Heart right ventricle (tissue), 16 donors: Measurements from ENCODE around the gene SYNJ2. TPM values are rescaled to one million over a fixed set of nuclear protein-coding genes. Genes with fewer than 3 reads are reported as not detected.

Experiments
- ATAC-seq, 8 donors: fragments of 200-7000 bp; cut with Tn5 transposase; one replicate each; pipeline ENCODE4 v1.9.1; 2020; ENCODE audit warnings: mild to moderate bottlenecking in 8 of 8, moderate library complexity in 8 of 8, moderate number of reproducible peaks in 1 of 8
- DNase-seq, 2 donors: peaks; one replicate each; pipeline ENCODE4 v3.0.0-alpha.2; 2020
- H3K27ac ChIP-seq, 10 donors: fragments of 200-600 bp; sonication (generic) in 2 of 10; one replicate each; pipeline versions ENCODE4 v1.5.0 to v1.8.0; 2020 to 2022; ENCODE audit warnings: mild to moderate bottlenecking in 3 of 10
- H3K27me3 ChIP-seq, 7 donors: fragments of 200-600 bp; one replicate each; pipeline ENCODE4 v1.8.0; 2021 to 2022; ENCODE audit warnings: mild to moderate bottlenecking in 2 of 7
- H3K36me3 ChIP-seq, 9 donors: fragments of 200-600 bp; sonication (generic) in 1 of 9; one replicate each; pipeline versions ENCODE4 v1.5.0 to v1.8.0; 2020 to 2022; ENCODE audit warnings: mild to moderate bottlenecking in 2 of 9
- H3K4me1 ChIP-seq, 9 donors: fragments of 200-600 bp; sonication (generic) in 1 of 9; one replicate each; pipeline versions ENCODE4 v1.5.0 to v1.8.0; 2020 to 2022; ENCODE audit warnings: mild to moderate bottlenecking in 4 of 9
- H3K4me3 ChIP-seq, 10 donors: fragments of 200-600 bp; sonication (generic) in 2 of 10; one replicate each; pipeline versions ENCODE4 v1.5.0 to v1.8.0; 2020 to 2022; ENCODE audit warnings: mild to moderate bottlenecking in 7 of 10, moderate library complexity in 2 of 10
- H3K9me3 ChIP-seq, 11 donors: fragments of 200-600 bp in 10 of 11; sonication (generic) in 2 of 11; one replicate each; pipeline versions ENCODE4 v1.5.0 to v1.8.0; 2013 to 2022; ENCODE audit warnings: mild to moderate bottlenecking in 2 of 11, control low read depth in 1 of 11, moderate library complexity in 1 of 11
- CTCF ChIP-seq, 9 donors: fragments of 200-600 bp; sonication (generic) in 2 of 9; IDR thresholded peaks; one replicate each; pipeline versions ENCODE4 v1.5.0 to v1.8.0; 2021 to 2022; ENCODE audit warnings: antibody characterized with exemption in 9 of 9, mild to moderate bottlenecking in 5 of 9, moderate library complexity in 1 of 9
- WGBS, 2 donors: extraction: QIAGEN DNeasy Blood & Tissue Kit; methylation state at CpG; one replicate each; pipeline ENCODE4 v1.1.7; 2013; ENCODE audit warnings: inconsistent platforms in 1 of 2; 5-methylcytosine and 5-hydroxymethylcytosine counted together
- intact Hi-C, 10 donors: fragments of 100-400 bp; cut with DNase I; formaldehyde crosslinking; loops; one replicate each; pipeline versions ENCODE4 v1.11.1 to v1.14.2; 2022
- polyA plus RNA-seq, 2 donors: library from polyadenylated mRNA; stranded (reverse); fragments of 200-250 nt; gene quantifications; one replicate each; pipeline ENCODE4 v1.2.3, GENCODE V29; 2013
- total RNA-seq, 10 donors: library from RNA; stranded (reverse); fragmentation: NEBNext Ultra II Directional in 3 of 10; extraction: Animal tissue kit (Norgen Biotek cat#: 25700) in 3 of 10; gene quantifications; one replicate each; pipeline versions ENCODE4 v1.2.1 to v1.2.4, GENCODE V29; 2021 to 2023
- donor health status: Arrhythmogenic right ventricular cardiomyopathy.
- donor health status: ischemic (EF 13 %, LVEDD 7.1; RV severe dilation, severe dysfunction).
- donor health status: healthy with polysubstance abuse.
- donor health status: DM: no; HTN: yes; CAD: no.
- donor health status: DM: no; HTN: no; CAD: no.
- donor health status: ischemic (EF 25% LVEDD 6.9; RV normal size, moderate dysfunction).
- donor health status: ischemic (EF 25% LVEDD 5.7; RV mildly dilated, moderate dysfunction).
- donor health status: healthy.
- donor health status: DM: yes; HTN: yes; CAD: no.
- donor health status: Ischemic cardiomyopathy.
- donor health status: ischemic (EF 35%, LVEDD 5.7; RV mildly dilated, moderate dysfunction).
- donor health status: nonischemic (EF 11% LVEDD 7.7; RV severe dilation, severe dysfunction).
- donor health status: DM: yes; HTN: yes; CAD: no.
- donor health status: PGD.
- donor health status: ischemic (EF 29% LVEDD 5.4; RV normal size, mild dysfunction).
- donor health status: nonischemic (EF 23%, LVEDD 6.1; RV moderate dilation, normal function).

The SYNJ2 gene
- total and polyA plus RNA-seq, 12 donors: 14.0 to 27.8 (median 19.0) TPM

DNA sequence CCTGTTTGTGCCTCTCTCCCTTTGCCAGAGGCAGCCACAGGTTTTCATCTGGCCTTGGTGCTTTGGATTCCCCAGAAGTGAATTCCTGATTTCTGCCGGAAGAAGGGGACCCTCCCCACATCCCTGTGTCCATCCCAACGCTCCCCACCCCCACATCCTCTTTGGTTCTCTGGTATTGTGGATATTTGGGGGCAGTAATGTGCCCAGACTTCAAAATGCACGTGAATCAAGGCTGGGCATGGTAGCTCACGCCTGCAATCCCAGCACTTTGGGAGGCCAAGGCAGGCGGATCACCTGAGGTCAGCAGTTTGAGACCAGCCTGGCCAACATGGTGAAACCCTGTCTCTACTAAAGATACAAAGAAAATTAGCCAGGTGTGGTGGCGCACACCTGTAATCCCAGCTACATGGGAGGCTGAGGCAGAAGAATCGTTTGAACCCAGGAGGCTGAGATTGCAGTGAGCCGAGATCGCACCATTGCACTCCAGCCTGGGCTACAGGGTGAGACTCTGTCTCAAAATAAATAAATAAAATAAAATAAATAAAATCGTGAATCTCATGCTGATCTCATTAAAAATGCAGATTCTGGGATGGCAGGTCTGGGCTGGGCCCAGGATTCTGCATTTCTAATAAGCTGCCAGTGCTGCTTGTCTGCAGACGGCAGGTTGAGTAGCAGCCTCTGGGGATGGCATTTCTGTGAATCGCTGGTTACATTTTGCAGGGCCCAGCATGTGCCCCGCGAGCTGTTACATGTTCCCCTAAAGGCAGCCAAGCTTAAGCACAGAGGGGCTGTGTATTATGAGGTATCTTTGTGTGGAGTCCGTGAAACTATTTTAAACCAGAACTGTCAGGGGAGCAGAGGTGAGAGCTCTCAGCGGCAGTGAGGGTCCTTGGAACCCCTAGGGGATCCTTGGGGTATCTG lies 49.0 kb downstream of the SYNJ2 start:
- Histone ChIP-seq H3K4me1 (peaks cover 28 to 76% (median 61%) of the 10 kb centered on the region in 9 donors), H3K4me3 (no peak overlapping the region), H3K27me3 (no peaks in the 10 kb centered on the region), H3K27ac (peak overlapping the region in 9 of 10 donors; percentile 40 to 86 (median 74)), H3K9me3 (no peaks in the 10 kb centered on the region), H3K36me3 (peaks cover 0 to 20% (median 0%) of the 10 kb centered on the region in 9 donors)
- DNase-seq: no peak
- TF ChIP-seq CTCF (IDR thresholded peaks at IDR 0.05): no peak
- 87 to 89% methylated on average over 16 of the region's 16 CpGs for WGBS, 2 donors
- intact Hi-C loops: loop anchor here in 2 of 10 donors (5.0 to 10.0 kb wide), 2 partner anchors 46 to 48 kb away; partner anchors contain the start of gene SYNJ2 (in 2 of the 2)
- ATAC-seq: no peak

GRCh38 chr6:158031381-158032353 lies 50.0 kb downstream of the SYNJ2 start:
- WGBS, 2 donors: 34 to 36% methylated on average over 20 of the region's 20 CpGs
- intact Hi-C loops: loop anchor here in 2 of 10 donors (5.0 to 10.0 kb wide), 2 partner anchors 47 to 49 kb away; partner anchors contain the start of gene SYNJ2 (in 2 of the 2)

DNA sequence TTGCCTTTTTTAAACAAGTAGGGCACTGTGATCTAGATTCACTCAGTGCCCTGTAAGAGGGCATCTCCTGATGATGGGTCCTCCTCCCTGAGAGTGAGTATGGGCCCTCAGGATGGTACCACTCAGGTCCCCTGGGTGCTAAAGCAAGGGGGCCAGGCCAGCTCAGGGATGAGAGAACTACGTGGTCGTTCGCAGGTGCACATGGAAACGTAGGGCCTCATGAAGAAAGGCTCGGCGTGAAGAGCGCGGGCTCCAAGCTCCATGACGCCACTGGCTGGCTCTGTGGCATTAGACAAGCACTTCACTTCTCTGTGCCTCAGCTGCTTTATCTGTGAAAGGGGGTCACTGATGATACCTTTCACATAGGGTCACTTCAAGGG lies 50.7 kb downstream of the SYNJ2 start:
- H3K4me1 ChIP-seq: peaks cover 20 to 59% (median 44%) of the 10 kb centered on the region in 9 donors
- H3K9me3 ChIP-seq: no peaks in the 10 kb centered on the region
- WGBS, 2 donors: 73 to 81% methylated on average over 9 of the region's 9 CpGs

More at GRCh38 chr6:158031381-158032353, 50.0 kb downstream of the SYNJ2 start:
- H3K4me1 ChIP-seq: peaks cover 23 to 65% (median 51%) of the 10 kb centered on the region in 9 donors
- peaks cover 0 to 28% (median 0%) of the 10 kb centered on the region in 9 donors for H3K36me3 ChIP-seq
- peak overlapping the region in 9 of 10 donors; percentile 40 to 86 (median 74) for H3K27ac ChIP-seq
- no peak for TF ChIP-seq CTCF (IDR thresholded peaks at IDR 0.05)
- H3K27me3 ChIP-seq: no peaks in the 10 kb centered on the region
- DNase-seq: peak; percentile 77 to 88
- H3K4me3 ChIP-seq: no peak overlapping the region
- no peaks in the 10 kb centered on the region for H3K9me3 ChIP-seq
- ATAC-seq: peak; percentile 74 to 91 (median 88)

More for the DNA sequence above, 50.7 kb downstream of the SYNJ2 start:
- intact Hi-C loops: loop anchor here in 2 of 10 donors (5.0 to 10.0 kb wide), 2 partner anchors 48 to 50 kb away; partner anchors contain the start of gene SYNJ2 (in 2 of the 2)
- Histone ChIP-seq H3K4me3 (no peak overlapping the region), H3K27ac (peak overlapping the region in 9 of 10 donors; percentile 40 to 86 (median 74)), H3K36me3 (peaks cover 0 to 28% (median 0%) of the 10 kb centered on the region in 9 donors), H3K27me3 (no peaks in the 10 kb centered on the region)
- peak in 1 of 8 donors; percentile 6 for ATAC-seq
- no peak for DNase-seq
- TF ChIP-seq CTCF (IDR thresholded peaks at IDR 0.05): no peak
